Measurements from ENCODE around the gene CERT1.
"Not testable (repeated sequence)": the region's sequence is repeated elsewhere in the genome, so short reads cannot be mapped to it uniquely, and the experiment has no call there.

Gene CERT1

GRCh38 chr5:75511435-75512382 is at the start of gene CERT1, which contains the start of gene POLK:
TSS of gene CERT1 (minus strand) at chr5:75511629. CDS start at chr5:75511207, 422 bp downstream.
TSS of gene POLK (plus strand) at chr5:75511891.
- TF ChIP-seq CTCF (IDR thresholded peaks at IDR 0.05; ENCODE audit: insufficient read depth, low read depth, low read length, missing control alignments) = no peak
- peak within 1 kb of the TSS; percentile 95 for H3K4me3 ChIP-seq (ENCODE audit: low read depth, low read length)
- DNase-seq (ENCODE audit: low read depth) = peak; percentile 99

- not testable (repeated sequence) for DNase-seq (ENCODE audit: low read depth); H3K4me3 ChIP-seq (ENCODE audit: low read depth, low read length)
Measured at GRCh38 chr5:75560655-75561054, 49.2 kb upstream of the CERT1 start.

GRCh38 chr5:75558981-75559632 is 47.7 kb upstream of the CERT1 start:
- no peak for TF ChIP-seq CTCF (IDR thresholded peaks at IDR 0.05; ENCODE audit: insufficient read depth, low read depth, low read length, missing control alignments)
- H3K4me3 ChIP-seq (ENCODE audit: low read depth, low read length) = no peak overlapping the region
- no peak for DNase-seq (ENCODE audit: low read depth)

- TF ChIP-seq CTCF (IDR thresholded peaks at IDR 0.05; ENCODE audit: insufficient read depth, low read depth, low read length, missing control alignments) = no peak
- DNase-seq (ENCODE audit: low read depth) = no peak
- H3K4me3 ChIP-seq (ENCODE audit: low read depth, low read length) = no peak overlapping the region
Measured at GRCh38 chr5:75558221-75558620, 46.8 kb upstream of the CERT1 start.

- no peak for TF ChIP-seq CTCF (IDR thresholded peaks at IDR 0.05; ENCODE audit: insufficient read depth, low read depth, low read length, missing control alignments)
- H3K4me3 ChIP-seq (ENCODE audit: low read depth, low read length) = no peak overlapping the region
- DNase-seq (ENCODE audit: low read depth) = no peak
Measured at GRCh38 chr5:75553358-75553757, 41.9 kb upstream of the CERT1 start.

- DNase-seq (ENCODE audit: low read depth) = no peak
- TF ChIP-seq CTCF (IDR thresholded peaks at IDR 0.05; ENCODE audit: insufficient read depth, low read depth, low read length, missing control alignments) = no peak
- no peak overlapping the region for H3K4me3 ChIP-seq (ENCODE audit: low read depth, low read length)
Measured at GRCh38 chr5:75552764-75553163, 41.3 kb upstream of the CERT1 start.

- no peak for DNase-seq (ENCODE audit: low read depth)
- H3K4me3 ChIP-seq (ENCODE audit: low read depth, low read length) = no peak overlapping the region
- no peak for TF ChIP-seq CTCF (IDR thresholded peaks at IDR 0.05; ENCODE audit: insufficient read depth, low read depth, low read length, missing control alignments)
Measured at GRCh38 chr5:75551471-75551870, 40.0 kb upstream of the CERT1 start.
